ENCODE data around the gene USP15. TPM values are rescaled to one million over a fixed set of nuclear protein-coding genes. Genes with fewer than 3 reads are reported as not detected.

Gene USP15
- 100 to 1,000 TPM in 1 of 9 donors, 10 to 100 TPM in 8; 25.9 to 148 (median 56.1) TPM for total RNA-seq
- 100 to 1,000 TPM in 1 of 3 donors, 10 to 100 TPM in 2; 56.0 to 122 (median 93.2) TPM for polyA plus RNA-seq
- long read RNA-seq, donor 1, full-length matches to known transcripts, result 15 of 15 reads
- long read RNA-seq, donor 1, partial matches to known transcripts, result 0 of 15 reads
- long read RNA-seq, donor 1, other reads (novel, unspliced or antisense), result 0 of 15 reads
- long read RNA-seq, donor 2, partial matches to known transcripts, result 0 of 4 reads
- long read RNA-seq, donor 2, other reads (novel, unspliced or antisense), result 0 of 4 reads
- long read RNA-seq, donor 3, full-length matches to known transcripts, result 11 of 11 reads
- long read RNA-seq, donor 3, partial matches to known transcripts, result 0 of 11 reads
- long read RNA-seq, donor 3, other reads (novel, unspliced or antisense), result 0 of 11 reads
- long read RNA-seq, donor 4, full-length matches to known transcripts, result 11 of 21 reads
- long read RNA-seq, donor 4, partial matches to known transcripts, result 8 of 21 reads
- long read RNA-seq, donor 4, other reads (novel, unspliced or antisense), result 2 of 21 reads
- long read RNA-seq, donor 5, full-length matches to known transcripts, result 32 of 39 reads
- long read RNA-seq, donor 5, partial matches to known transcripts, result 2 of 39 reads
- long read RNA-seq, donor 5, other reads (novel, unspliced or antisense), result 5 of 39 reads
- long read RNA-seq, donor 6, full-length matches to known transcripts, result 13 of 19 reads
- long read RNA-seq, donor 6, partial matches to known transcripts, result 2 of 19 reads
- long read RNA-seq, donor 6, other reads (novel, unspliced or antisense), result 4 of 19 reads
- long read RNA-seq, donor 7, full-length matches to known transcripts, result 3 of 3 reads
- long read RNA-seq, donor 7, partial matches to known transcripts, result 0 of 3 reads
- long read RNA-seq, donor 7, other reads (novel, unspliced or antisense), result 0 of 3 reads
- long read RNA-seq, donor 8, full-length matches to known transcripts, result 9 of 9 reads
- long read RNA-seq, donor 8, partial matches to known transcripts, result 0 of 9 reads
- long read RNA-seq, donor 8, other reads (novel, unspliced or antisense), result 0 of 9 reads
- long read RNA-seq, donor 9, full-length matches to known transcripts, result 14 of 14 reads
- long read RNA-seq, donor 9, partial matches to known transcripts, result 0 of 14 reads
- long read RNA-seq, donor 9, other reads (novel, unspliced or antisense), result 0 of 14 reads
- long read RNA-seq, donor 10, full-length matches to known transcripts, result 6 of 6 reads
- long read RNA-seq, donor 10, partial matches to known transcripts, result 0 of 6 reads
- long read RNA-seq, donor 10, other reads (novel, unspliced or antisense), result 0 of 6 reads

- H3K4me3 ChIP-seq, result peak within 1 kb of the TSS; percentile 84 to 99 (median 94)
- no peaks in the 10 kb centered on the region for H3K36me3 ChIP-seq (replicated peaks in 1 of 2)
- 0 to 1% (median 0%) methylated on average over 28 to 61 of the region's 61 CpGs for WGBS, 4 donors
- H3K27ac ChIP-seq, result peak within 1 kb of the TSS; percentile 86 to 98 (median 94)
- no peaks in the 10 kb centered on the region for H3K27me3 ChIP-seq
- TF ChIP-seq CTCF (IDR thresholded peaks at IDR 0.05), result peak; percentile 55 to 79 (median 68)
- TF ChIP-seq POLR2A (IDR thresholded peaks at IDR 0.05), result peak; percentile 75 to 88
- peak; percentile 97 to 98 (median 98) for DNase-seq
- H3K9me3 ChIP-seq (replicated peaks in 1 of 3), result no peaks in the 10 kb centered on the region
- peaks cover 15 to 57% of the 10 kb centered on the region in 2 donors for H3K4me1 ChIP-seq (replicated peaks in 1 of 2)
- intact Hi-C loops (cut with DNase I), result loop anchor here in 1 of 2 donors (10.0 kb wide), 1 partner anchor 75 kb away; no protein-coding TSS in a partner anchor
Measured at GRCh38 chr12:62259993-62260732, at the start of gene USP15. Gene USP15, plus strand, starts transcription at chr12:62260404. Its CDS starts 11 bp downstream, at chr12:62260415.

- Histone ChIP-seq H3K4me1 (replicated peaks in 1 of 2) (peaks cover 0 to 11% of the 10 kb centered on the region in 2 donors), H3K9me3 (replicated peaks in 1 of 3) (no peaks in the 10 kb centered on the region), H3K36me3 (replicated peaks in 1 of 2) (no peaks in the 10 kb centered on the region), H3K27me3 (no peaks in the 10 kb centered on the region), H3K4me3 (peak overlapping the region in 1 of 4 donors; percentile 36), H3K27ac (no peak overlapping the region)
- intact Hi-C loops (cut with DNase I), result no loop called here
- TF ChIP-seq POLR2A (IDR thresholded peaks at IDR 0.05) (no peak), CTCF (IDR thresholded peaks at IDR 0.05) (peak; percentile 57 to 82 (median 64))
- 26 to 30% (median 29%) methylated on average over 7 of the region's 7 CpGs for WGBS, 4 donors
- peak in 5 of 7 donors; percentile 40 to 78 (median 53) for DNase-seq
Measured at GRCh38 chr12:62210422-62210821, 49.8 kb upstream of the USP15 start.

- no peaks in the 10 kb centered on the region for H3K9me3 ChIP-seq (replicated peaks in 1 of 3)
- 81 to 95% (median 86%) methylated on average over 4 of the region's 4 CpGs for WGBS, 4 donors
- H3K4me3 ChIP-seq, result no peak overlapping the region
- TF ChIP-seq POLR2A (IDR thresholded peaks at IDR 0.05) (no peak), CTCF (IDR thresholded peaks at IDR 0.05) (no peak)
- H3K27ac ChIP-seq, result no peak overlapping the region
- intact Hi-C loops (cut with DNase I), result no loop called here
- DNase-seq, result no peak
- H3K36me3 ChIP-seq (replicated peaks in 1 of 2), result no peaks in the 10 kb centered on the region
- peaks cover 0 to 11% of the 10 kb centered on the region in 2 donors for H3K4me1 ChIP-seq (replicated peaks in 1 of 2)
- no peaks in the 10 kb centered on the region for H3K27me3 ChIP-seq
Measured at GRCh38 chr12:62211510-62211909, 48.7 kb upstream of the USP15 start.
